CD4-positive, alpha-beta T cell treated with Interleukin-4 for 1 hour (primary cell): Measurements from ENCODE around the gene PPM1H.

Experiments used
- DNase-seq, 2 donors: peaks; one replicate each; pipeline ENCODE4 v3.0.0-alpha.2; 2020 to 2022

The PPM1H gene

DNA sequence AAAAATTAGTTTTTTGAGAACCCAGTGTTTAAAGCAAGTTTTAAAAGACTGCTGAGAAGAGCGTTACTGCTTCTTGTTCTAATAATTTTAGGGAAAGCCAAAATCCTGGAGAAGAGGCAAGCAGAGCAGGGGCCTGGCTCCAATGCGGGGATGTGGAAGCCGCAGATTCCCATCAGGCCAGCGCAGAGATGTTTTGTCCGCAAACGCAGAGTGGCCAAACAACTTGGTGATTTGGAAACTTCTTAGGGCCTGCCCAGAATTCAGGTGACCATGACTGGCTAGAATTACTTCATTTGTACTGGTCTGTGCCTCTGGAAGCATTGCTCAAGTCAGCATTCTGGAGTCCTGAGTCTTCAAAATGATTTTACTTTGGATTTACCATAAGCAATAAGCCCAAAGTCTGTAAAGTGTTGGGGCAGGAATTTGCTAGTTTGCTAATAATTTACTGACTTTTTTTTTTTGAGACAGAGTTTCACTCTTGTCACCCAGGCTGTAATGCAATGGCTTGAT, 208.4 kb downstream of the PPM1H start:
- DNase-seq, result no peak

DNA sequence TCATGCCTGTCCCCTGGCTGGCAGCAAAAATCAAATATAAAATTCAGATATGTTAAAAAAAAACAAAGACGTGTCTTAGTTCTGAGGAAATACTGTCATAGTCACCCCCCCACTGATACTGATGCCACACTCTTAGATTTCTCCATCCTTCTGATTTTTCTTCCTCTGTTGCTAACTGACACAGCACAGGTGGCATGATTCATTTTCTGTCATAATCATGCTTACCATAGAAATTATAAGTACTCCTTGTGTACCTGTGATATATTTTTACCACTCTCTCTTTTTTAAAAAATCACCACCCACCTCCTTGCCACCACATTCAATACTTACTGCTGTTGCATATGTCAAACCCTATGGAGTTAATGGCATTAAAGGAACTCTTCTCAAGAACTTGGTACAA, 209.2 kb downstream of the PPM1H start:
- no peak for DNase-seq

DNA sequence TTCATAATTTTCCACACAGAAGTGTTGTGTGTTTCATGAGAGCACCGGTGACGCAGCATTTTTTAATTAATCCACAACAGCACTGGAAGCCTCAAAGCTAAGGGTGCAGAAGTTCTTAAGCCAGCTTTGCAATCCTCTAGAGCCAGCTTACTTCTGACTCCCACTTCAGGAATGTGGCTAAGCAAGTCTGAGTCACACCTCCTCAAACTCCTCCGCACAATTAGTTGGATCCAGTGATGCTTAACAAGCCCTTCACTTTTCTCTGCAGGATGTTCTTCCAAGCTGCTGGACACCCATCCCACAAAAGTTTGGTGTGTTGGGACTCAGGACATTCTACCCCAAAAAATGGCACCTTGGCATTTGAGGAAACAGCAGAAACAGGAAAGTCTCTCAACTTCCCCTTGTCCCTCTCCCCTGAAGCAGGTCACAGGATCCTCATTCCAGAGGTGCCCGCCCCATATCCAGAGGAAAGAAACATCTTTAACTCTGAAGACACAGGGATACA, 210.0 kb downstream of the PPM1H start:
- DNase-seq, result no peak

DNA sequence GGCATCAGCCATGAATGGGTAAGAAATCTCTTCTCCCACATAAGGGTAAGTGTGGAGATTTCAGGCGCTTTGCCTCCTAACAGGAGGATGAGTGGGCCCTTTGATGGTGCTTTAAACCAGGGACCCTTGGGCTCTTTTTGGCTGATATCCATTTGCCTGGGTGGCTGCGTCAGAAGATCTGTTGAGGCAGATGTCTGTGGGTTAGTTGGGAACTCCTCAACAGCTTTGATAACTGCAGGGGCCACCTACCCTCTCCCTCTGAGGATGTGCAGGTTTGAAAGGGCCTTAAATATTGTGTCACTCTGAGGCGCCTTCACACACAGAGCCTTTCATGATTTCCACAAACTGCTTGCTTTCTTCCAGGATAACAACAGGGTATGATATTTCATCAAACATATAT, 210.7 kb downstream of the PPM1H start:
- no peak for DNase-seq

DNA sequence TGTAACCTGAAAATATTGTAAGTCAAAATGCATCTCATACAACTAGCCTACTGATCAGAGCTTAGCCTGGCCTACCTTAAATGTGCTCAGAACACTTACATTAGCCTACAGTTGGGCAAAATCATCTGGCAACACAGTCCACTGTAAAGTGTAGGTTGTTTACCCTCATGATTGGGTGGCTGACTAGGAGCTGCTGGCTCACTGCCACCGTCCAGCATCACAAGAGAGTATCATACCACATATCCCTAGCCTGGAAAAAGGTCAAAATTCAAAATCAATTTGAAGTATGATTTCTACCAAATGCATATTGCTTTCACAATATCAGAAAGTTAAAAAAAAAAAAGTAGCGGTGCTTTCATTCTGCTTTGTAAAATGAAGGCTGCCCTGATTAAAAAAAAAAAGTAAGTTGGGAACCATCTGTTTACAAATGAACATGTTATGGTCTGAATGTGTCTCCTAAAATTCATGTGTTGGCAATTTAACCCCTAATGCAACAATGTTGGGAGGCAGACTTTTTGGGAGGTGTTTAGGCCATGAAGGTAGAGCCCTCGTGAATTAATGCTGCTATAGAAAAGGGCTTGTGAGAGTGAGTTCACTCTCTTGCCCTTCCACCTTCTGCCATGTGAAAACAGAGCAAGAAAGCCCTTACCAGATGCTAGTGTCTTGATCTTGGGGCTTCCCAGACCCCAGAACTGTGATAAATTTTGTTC, 211.8 kb downstream of the PPM1H start:
- no peak for DNase-seq

DNA sequence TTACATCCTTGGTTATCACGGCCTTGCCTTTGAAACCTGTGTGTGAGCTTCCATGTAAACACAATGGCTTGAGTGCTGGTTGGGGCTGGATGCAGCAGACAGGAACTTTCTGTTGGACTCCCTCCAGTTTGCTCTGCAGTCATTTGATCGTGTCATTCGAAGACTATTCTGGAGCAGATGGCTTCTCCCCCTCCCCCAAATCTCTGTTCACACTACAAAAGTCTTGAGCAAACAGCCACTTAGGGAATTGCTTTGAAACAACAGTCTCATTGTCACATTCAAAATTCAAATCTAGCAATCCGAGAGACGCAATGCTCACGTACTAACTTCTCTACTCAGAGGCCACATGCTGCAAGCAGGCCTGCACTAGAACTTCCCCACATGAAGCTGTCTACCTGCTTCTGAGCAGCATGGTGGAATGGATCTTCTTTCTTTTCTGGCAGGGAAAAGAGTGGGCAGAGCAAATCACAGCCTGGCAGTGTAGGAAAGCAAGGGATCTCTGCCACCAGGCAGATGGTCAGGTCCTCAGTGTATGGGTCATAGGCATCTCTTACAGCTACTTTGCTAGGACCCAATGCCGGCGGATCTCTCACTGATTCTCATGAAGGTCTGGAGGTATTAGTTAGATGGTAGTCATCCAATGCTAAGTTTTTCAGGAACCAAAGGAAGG, 214.2 kb downstream of the PPM1H start:
- DNase-seq, result no peak

DNA sequence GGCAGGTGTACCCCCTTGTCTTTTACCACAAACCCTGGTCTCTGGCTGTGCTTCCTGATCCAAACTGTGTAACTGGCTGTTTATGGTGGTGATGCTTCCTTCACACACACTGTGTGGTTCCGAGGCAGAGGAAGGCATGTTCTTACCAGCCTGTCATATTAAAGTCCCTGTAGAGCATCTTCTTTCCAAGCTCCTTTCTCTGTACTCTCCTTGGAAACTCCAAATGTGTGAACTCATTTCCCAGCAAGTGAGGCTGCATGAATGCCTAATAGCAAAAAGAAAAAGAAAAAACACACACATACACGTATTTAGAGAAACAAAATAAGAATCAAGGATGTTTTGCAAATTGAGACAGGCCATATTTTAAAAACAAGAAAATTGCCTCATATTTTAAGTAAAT, 214.9 kb downstream of the PPM1H start:
- DNase-seq, result no peak

DNA sequence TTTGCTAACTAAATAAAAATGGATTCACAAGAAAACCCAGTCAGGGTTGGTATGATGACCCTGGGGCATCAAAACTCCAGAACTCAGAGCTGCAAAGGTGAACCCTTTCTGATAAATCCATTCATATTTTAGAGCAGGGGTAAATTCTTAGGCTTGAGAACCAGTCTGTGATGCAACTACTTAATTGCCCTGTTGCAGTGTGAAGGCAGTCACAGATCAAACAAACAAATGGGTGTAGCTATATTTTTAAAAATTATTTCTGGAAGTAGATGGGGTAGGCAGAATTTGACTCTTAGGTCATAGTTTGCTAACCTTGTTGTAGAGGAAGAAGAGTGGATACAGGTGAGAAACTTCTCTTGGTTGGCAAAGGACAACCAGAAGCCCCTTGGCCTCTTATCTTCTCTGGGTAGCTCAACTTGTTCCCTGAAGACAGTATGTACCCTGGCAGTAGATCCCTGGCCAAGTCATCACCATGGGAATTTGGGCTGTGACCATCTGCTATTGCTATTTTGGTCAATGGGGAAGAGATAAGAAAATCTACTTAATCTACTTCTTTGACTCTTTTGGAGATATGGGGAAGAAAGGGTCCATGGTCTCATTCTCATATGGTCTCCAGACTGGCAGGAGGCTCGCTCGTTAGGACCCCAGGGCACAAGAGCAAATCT, 216.1 kb downstream of the PPM1H start:
- no peak for DNase-seq

DNA sequence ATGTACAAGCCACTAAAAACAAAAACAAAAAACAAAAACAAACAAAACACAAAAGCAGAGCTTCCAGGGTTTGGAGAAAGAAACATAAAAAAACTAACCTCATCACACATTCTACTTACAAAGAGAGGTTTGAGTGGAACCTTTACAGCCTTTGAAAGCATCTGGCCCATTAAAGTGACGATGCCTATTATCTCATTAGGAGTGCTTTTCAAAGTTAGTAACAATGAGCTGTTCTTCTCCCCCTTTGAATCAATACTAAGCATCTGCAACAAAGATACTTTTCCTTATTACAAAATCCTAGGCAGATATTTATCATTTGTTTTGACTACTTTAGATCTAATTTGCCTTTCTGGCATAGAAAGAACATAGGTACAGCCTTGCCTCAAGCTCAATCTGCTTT, 217.3 kb downstream of the PPM1H start:
- DNase-seq, result no peak

DNA sequence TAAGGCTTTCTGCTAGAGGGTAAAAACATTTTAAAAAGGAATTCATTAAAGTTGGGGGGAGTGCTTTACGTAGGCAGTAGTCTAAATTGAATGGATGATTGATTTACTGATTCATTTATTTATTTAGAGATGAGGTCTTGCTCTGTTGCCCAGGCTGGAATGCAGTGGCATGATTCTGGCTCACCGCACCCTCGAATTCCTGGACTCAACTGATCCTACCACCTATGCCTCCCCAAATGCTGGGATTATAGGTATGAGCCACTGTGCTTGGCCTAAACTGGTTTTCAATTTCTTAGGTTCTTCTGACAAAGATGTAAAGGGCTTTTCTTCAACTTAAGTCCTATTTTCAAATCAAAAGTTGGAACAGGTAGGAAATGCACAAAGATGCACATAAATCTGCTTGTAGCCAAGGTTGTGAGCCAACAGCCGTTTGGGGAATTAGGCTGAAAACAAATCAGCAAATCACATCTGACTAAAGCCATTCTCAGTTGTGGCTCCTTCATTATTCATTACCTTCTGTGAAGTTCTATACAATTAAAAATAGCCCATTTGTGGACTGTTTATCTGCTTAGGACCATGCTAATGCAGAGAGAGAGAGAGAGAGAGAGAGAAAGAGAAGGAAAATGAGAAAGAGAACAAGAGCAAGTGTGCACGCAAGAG, 218.0 kb downstream of the PPM1H start:
- no peak for DNase-seq

DNA sequence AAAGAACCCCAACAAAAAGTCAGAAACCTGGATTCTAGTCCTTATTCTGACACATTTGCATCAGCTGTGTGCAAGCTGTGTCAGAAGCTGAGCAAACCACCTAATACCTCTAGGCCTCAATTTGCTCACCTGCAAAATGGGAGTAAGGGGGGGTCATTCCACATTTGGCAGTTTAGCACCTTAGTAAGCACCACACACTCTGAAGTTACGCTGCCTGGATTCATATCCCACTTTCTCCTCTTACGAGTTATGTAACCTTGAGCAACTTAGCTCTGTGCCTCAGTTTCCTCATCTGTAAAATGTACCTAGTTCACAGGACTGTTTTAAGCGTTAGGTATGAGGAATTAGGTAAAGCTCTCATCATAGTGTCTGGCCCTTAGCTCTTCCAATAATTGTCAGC, 218.9 kb downstream of the PPM1H start:
- DNase-seq, result no peak

DNA sequence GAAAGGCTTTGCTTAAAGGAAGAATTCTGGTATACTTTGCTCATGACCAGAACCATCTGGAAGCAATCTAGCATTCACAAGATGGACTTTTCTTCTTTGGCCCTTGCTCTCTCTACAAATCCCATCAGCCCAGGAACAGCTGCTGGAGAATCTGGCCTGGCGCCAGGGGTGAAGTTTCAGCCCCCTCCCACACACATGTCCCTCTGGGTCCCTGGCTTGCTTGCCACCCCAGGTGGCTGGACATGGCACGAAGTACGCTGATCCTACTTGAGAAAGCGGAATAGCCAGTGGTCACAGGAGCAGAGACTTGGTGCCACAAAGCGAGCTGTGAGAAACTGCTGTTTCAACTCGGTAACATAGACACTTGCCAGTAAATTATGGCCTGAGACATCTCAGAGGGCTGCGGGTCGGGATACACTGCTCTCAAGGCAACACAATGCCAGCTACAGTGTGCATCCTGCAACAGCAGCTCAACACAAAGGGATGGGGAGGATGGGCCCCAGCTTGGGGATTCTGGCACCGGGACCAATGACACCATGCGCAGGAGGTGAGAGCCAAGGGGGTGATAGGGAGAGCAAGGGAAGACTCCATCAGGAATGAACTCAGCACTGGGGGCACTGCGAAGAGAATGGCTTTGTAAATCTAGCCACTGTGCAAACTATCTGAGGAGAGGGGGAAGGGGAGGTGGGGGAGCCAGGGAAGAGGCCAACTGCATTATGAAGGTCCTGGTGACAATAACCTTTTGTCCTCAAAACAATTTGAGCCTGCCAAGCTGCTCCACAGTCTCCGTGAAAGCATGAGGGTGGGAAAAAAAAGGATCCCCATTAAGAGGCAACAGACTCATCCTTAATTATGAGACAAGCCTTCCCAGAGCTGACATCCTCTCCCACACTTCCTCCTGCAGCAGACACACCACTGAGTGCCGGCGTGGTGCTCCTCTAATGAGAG, 219.9 kb downstream of the PPM1H start:
- DNase-seq, result no peak

DNA sequence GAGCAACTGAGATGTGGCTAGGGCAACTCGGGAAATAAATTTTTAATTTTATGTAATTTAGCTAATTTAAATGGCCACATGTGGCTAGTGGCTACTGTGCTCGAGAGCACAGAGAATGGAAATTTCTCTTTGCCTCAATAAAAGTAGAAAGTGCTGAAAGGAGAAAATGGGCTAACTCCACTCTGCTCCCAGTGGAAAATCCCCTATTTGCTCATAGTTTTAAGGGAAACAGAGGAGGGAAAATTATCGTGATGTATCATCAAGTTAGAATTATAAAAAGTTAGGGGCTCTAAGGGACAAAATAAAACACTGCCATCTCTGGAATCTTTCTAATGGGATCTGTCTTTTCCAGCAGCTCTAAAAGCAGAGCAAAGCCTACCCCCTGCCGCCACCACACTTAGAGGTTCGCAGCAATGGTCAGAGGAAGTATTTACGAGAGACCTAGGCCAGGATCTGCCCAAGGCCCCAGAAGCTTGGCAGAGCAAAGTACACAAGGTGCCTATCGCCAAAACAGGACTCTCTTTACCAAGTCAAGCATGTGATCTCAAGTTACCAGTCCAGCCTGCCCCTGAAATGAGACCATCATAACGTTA, 220.7 kb downstream of the PPM1H start:
- no peak for DNase-seq

DNA sequence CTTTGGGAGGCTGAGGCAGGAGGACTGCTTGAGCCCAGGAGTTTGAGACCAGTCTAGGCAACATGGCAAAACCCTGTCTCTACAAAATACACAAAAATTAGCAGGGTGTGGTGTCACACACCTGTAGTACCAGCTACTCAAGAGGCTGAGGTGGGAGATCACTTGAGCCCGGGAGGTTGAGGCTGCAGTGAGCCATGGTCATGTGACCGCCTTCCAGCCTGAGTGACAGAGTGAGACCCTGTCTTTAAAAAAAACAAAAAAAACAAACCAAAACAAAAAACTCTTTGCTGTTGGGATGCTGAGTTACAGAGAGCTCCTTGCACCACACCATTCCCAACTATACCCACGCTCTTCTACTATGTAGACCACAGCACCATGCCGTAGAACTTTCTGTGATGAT, 221.2 kb downstream of the PPM1H start:
- no peak for DNase-seq

DNA sequence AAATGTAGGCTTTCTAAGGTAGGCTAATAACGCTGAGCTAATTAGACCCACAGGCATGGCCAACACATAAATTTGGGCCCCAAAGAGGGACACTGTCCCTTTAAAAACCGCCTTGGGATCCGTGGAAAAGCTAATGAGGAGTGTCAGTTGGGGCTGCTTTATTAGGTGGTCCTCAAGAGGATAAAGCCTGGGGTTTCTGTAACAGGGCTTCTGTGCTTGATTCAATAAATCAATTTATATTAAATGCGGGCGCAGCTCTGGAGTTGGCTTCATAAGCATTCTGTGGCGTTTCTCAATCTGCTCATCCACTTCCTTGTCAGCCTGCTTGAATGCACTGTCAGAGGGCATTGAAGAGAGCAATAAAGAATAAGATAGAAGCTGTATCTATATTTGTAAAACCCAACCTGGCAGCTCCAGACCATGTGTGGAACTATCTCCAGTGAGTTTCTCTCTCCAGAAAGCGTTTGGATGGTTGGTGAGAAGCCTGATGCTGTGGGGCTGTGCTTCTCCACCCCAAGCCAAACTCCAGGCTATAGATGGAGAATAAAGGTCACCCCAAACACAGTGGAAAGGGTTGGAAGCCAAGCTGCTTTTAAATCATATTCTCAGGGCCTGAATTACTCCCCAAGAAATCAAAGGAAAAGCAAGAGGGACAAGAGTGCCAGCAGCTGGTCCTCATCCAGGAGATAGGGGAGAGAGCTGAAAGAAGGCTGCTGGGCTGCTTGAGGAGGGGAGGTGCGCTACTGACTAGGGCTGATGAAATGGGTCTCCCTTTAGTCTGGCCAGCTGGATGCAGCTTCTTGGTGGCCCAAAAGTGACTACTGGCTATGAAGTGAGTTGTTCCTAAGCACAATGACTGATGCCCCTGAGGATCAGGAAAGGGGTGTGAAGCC, 222.0 kb downstream of the PPM1H start:
- no peak for DNase-seq

DNA sequence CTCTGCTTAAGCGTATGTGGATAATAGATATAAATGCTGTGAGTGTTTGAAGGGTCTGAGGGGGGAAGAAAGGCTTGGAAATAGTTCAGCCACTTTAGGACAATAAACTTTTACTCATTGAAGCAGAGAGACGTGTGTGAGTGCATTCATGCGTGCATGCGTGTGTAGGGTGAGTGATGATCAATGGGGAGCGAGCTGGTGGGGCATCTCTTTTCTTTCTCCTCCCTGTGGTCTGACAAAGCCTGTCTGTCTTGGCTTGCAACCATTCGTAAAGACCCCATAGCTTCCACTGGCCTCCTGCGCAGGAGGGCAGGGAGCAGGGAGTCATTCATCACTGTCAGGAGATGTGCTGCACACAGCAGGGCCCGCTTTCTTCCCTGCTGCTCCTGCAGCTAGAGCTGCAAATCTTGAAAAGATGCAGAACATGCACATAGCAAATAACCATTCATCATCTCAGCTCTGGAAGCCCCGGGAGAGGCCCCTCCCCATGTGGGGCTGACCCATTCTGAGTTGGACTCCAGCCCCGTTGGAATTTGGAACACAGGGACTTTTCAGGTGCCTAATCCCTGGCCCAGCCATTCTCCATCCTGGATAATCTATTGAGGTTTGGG, 223.2 kb downstream of the PPM1H start:
- DNase-seq, result no peak

DNA sequence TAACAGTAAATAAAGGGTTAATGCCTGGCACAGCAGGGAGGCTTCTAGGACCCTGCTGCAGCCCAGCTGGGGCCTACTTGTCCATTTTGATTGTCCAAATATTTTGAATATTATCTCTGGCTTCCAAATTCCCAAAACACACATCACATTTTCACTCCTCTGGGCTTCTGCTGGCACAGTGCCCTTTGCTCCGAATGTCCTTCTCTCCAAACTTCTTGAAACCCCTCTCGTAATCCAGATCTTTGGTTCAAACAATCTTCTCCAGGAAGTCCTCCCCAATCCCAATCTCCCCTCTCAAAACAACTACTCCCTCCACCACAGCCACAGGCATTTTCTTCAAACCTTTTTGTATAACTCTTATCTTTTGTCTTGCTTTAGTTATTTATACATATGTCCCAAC, 225.6 kb downstream of the PPM1H start:
- DNase-seq, result no peak

DNA sequence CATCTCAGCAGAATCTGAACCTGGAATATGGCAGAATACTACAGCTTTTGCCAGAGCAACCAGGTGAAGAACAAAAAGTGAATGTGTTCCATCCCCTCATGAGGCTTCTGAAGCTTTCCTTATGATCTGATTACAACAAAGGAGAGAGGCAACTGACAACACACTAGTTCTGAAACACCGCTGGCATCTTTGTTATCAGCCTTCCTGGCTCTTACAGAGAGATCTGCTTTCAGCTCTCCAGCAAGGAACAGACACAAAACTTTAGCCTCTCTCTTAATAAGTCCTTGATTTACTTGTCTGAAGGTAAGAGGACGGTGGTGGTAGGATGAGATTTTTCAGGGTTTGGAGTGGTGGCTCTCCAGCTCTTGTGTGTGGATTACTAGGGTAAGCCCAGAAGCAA, 227.0 kb downstream of the PPM1H start:
- DNase-seq, result no peak

DNA sequence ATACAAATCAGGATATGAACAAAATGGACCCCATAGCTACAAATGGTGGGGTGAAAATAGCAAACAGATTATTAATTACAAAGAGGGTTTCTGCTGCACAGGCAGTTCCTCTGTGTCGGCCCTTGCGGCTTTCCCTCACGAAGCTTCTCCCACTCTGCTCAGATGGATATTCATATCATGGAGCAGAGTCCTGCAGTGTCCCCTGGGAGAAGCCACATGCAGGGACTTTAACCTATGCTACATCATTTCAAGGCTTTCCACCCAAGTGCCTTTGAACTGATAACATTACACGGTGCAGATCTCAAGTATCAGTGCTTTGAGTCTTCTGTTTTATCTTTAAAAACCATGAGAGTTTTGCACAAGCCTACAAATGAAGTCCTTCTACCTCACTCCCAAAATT, 229.1 kb downstream of the PPM1H start:
- no peak for DNase-seq

DNA sequence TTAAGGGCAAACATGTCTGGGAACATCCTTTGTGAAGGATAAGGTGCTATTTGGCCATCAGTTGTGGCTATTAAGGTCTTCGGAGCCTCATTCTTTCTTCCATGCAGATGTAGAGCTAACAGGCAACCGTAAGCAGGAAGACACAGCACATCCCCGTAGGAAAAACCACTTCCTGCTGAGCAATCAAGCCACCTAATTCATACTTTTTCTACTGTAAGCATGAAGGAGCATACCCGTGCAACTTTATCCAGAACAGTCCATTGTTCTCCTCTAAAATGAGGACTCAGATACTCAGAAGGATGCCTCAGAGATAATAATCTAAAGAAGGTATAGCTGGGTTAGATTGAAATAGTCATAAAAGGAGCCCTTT, 232.0 kb downstream of the PPM1H start:
- no peak for DNase-seq
